ENCODE measurements around the gene ZNF850.
"Not testable (repeated sequence)": the region's sequence is repeated elsewhere in the genome, so short reads cannot be mapped to it uniquely, and the experiment has no call there.

Gene ZNF850

DNA sequence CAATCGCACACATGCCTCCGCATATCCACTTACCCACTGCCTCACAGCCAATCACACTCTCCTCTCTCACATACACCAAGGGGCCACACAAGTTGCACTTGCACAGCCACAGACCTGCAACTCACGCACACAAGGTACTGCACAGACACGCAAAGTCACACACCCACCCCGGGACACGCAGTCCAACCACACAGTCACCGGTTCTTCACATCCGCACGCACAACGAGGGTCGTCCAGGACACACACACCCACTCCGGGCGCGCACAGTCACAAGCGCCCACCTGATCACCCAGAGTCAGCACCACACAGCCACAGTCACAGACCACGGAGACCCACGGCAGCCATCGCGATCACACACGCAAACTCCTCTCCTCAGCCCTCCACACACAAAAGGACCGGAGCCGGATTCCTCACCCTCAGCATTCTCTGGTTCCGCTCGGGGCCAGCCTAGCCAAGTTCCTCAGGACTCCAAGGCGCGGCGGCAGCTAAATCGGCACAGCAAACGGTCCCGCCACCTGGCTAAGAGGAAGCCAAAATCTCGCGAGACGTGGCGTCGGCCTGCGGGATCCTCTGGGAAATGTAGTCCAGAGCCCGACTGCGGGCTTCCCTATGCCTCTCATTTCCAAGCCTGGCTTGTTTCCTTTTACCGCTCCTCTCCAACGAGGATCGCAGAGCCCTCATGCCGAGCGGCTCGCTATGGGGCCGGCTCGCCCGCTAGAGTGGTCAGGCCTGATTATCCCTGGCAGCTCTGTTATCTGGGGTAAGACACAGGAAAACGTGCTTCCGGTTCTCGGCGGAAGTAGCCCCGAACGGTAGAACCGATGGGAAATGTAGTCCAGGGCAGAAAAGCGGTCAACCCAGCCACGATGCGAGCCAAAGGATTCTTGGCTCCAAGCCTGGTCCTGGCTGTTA is at the start of gene ZNF850:
TSS of gene ZNF850 (minus strand) at position 497 of the 912 bp plus-strand sequence. CDS start 10,201 bp downstream, outside the sequence.
- DNase-seq (ENCODE audit: low spot score), result peak; percentile 90

DNA sequence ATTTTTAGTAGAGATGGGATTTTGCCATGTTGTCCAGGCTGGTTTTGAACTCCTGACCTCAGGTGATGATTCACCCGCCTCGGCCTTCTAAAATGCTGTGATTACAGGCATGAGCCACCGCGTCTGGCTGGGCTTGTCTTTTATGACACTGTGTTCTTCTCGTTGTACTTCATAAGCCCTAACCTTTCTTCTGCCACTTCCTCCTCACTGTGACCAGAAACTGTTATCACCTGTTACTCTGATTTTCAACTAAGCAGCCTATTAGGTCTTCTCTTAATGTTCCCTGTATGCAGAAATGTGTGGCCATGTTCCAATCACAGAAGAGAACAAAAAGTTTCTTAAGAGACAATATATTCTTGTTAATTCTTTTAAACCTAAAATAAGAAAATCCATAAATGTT is 49.2 kb upstream of the ZNF850 start:
- DNase-seq (ENCODE audit: low spot score), result no peak

DNA sequence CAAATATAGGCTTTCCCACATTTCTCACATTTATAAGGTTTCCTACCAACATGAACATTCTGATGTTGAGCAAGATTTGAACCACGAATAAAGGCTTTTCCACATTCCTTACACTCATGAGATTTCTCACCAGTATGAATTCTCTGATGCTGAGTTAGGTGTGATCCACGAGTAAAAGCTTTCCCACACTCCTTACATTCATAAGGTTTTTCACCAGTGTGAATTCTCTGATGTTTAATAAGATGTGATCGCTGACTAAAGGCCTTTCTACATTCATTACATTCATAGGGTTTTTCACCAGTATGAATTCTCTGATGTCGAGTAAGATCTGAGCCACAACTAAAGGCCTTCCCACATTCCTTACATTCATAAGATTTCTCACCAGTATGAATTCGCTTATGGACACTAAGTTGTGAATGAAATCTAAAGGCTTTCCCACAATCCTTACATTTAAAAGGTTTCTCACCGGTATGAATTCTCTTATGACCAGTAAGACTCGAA is 46.6 kb upstream of the ZNF850 start:
- DNase-seq (ENCODE audit: low spot score), result no peak

GRCh38 chr19:36807029-36807428 is 34.4 kb upstream of the ZNF850 start:
- no peak for DNase-seq (ENCODE audit: low spot score)

GRCh38 chr19:36805364-36805763 is 32.8 kb upstream of the ZNF850 start:
- DNase-seq (ENCODE audit: low spot score), result no peak

GRCh38 chr19:36797786-36798108 is 25.1 kb upstream of the ZNF850 start:
- DNase-seq (ENCODE audit: low spot score), result no peak

DNA sequence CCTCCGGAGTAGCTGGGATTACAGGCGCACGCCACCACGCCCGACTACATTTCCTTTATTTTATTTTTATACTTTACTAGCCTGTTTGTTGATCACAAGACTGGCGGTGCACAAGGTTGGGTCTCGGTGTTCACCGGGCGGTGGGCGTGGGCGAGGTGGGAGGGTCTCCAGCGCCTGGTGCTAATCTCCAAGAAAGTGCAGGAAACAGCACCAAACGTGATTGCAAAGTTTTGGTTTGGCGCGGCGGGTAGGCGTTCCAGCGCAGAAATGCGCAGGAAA is 24.0 kb upstream of the ZNF850 start:
- no peak for DNase-seq (ENCODE audit: low spot score)

DNA sequence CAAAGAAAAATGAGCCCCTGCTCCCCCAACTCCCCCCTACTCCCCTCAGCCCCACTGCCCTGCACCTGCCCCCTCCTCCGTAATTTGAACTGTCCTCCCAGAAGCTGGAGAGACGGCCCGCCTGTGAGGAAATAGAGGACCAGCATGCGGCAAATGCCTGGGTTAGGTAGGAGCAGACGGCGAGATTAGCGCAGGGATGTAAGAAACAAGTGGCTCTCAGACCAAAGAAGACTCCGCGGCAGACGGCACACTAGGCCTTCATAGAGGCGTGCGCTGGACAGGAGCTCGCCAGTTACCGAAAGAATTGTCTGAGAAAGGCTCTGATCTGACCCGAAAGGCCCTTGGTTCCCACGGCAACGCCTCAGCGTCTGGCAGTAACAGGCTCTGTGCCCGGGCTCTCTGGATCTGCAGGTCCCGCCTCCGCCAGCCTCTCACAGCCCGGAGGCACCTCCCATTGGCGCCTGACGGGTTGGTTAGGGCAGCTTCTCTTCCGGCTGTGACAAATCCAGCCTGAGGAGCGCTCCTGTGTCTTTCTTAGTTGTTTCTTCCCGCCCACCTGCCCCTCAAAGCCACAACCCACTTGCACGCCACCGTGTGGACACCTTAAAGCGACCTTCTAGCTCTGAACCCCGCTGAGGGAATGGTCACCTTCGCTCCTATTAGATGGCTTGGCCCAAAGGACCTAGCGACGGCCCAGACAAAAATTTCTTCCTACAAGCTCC is 19.0 kb upstream of the ZNF850 start:
- not testable (repeated sequence) for DNase-seq (ENCODE audit: low spot score)

- DNase-seq (ENCODE audit: low spot score), result no peak
Measured at GRCh38 chr19:36775768-36776167, 3.2 kb upstream of the ZNF850 start.

GRCh38 chr19:36773223-36773579 is 594 bp upstream of the ZNF850 start:
- DNase-seq (ENCODE audit: low spot score), result no peak

DNA sequence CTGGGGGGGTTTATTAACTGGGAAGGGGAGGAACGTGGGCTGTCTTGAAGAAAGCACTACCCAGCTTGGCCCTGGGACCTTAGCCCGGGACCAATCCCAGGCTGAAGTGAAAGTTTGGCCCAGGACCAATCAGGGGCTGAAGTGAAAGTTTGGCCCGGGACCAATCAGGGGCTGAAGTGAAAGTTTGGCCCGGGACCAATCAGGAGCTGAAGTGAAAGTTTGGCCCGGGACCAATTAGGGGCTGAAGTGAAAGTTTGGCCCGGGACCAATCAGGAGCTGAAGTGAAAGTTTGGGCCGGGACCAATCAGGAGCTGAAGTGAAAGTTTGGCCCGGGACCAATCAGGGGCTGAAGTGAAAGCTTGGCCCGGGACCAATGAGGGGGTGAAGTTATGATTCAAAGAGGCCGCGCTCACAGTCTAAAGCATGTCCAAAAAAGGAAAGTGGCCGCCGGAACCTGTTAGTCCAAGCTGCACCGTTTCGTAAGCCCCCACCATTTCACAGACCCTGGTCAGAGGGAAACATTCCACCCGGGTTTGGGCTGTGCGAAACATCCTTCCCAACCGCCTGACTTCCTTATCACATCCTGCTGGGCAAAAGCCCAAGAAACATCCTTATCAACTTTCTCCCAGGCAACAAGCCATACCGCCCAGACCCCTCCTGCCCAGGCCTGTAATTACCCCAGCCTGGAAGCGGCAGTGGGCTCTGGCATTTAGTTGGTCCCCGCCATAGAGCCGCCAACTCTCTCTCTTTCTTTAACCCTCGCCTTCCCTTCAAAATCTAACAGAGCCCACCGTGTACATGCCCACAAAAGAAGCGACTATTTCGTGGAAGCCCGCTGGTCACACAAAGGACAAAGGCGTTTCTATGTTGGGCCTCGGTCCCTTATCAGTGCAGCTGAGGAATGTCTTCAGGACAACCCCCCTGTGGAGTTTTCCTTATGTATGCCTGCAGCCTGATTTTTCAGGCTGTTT is 1.1 kb downstream of the ZNF850 start:
- peak; percentile 20 for DNase-seq (ENCODE audit: low spot score)

- DNase-seq (ENCODE audit: low spot score), result no peak
Measured at GRCh38 chr19:36750066-36750691, 22.4 kb downstream of the ZNF850 start.

GRCh38 chr19:36749613-36750012 is 23.0 kb downstream of the ZNF850 start:
- DNase-seq (ENCODE audit: low spot score), result not testable (repeated sequence)

DNA sequence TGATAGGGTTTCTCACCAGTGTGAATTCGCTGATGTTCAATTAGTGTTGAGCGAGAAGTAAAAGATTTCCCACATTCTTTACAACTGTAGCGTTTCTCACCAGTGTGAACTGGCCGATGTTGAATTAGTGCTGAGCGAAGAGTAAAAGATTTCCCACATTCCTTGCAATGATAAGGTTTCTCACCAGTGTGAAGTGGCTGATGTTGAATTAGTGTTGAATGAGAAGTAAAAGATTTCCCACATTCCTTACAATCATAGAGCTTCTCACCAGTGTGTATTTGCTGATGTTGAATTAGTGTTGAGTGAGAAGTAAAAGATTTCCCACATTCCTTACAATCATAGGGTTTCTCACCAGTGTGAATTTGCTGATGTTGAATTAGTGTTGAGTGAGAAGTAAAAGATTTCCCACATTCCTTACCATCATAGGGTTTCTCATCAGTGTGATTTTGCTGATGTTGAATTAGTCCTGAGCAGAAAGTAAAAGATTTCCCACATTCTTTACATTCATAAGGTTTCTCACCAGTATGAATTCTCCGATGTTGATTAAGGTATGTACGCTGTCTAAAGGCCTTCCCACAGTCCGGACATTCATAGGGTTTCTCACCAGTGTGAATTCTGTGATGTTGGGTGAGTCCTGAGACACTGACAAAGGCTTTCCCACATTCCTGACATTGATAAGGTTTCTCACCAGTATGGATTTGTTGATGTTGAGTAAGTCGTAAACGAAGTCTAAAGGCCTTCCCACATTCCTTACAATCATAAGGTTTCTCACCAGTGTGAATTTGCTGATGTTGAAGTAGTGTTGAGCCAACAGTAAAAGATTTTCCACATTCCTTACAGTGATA is 24.0 kb downstream of the ZNF850 start:
- no peak for DNase-seq (ENCODE audit: low spot score)

GRCh38 chr19:36747750-36748149 is 24.9 kb downstream of the ZNF850 start:
- DNase-seq (ENCODE audit: low spot score), result no peak

DNA sequence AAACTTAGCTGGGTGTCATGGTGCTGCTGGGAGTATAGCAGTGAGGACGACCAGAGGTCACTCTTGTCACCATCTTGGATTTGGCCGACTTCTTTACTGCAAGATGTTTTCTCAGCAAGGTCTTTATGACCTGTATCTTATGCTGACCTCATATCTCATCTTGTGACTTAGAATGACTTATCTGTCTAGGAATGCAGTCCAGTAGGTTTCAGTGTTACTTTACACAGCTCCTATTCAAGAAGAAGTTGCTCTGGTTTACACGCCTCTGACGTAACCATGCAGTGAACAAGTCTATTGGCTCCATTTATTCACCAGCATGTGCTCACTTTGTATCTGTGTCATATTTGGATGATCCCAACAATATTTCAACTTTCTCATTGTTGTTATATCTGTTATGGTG is 26.7 kb downstream of the ZNF850 start:
- DNase-seq (ENCODE audit: low spot score), result no peak

DNA sequence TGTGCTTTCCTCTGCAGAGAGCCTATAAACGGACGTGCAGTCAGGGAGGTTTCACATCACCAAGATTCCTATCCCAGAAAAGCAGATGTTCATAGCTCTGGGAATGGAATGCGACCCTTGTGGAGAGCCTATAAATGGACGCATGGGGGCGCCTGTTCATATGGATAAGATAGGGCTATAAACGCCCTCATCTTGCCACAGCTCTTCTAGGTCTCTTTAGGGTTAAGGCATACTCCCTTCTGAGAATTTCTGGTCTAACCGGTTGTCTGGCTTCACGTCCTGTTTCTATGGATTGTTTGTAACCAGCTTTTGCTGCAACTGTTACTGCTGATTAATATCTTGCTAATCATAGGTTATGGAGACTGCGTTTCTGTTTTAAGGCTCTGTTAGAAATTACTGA is 36.4 kb downstream of the ZNF850 start:
- DNase-seq (ENCODE audit: low spot score), result not testable (repeated sequence)

- DNase-seq (ENCODE audit: low spot score), result no peak
Measured at GRCh38 chr19:36719687-36720556, 52.7 kb downstream of the ZNF850 start.

DNA sequence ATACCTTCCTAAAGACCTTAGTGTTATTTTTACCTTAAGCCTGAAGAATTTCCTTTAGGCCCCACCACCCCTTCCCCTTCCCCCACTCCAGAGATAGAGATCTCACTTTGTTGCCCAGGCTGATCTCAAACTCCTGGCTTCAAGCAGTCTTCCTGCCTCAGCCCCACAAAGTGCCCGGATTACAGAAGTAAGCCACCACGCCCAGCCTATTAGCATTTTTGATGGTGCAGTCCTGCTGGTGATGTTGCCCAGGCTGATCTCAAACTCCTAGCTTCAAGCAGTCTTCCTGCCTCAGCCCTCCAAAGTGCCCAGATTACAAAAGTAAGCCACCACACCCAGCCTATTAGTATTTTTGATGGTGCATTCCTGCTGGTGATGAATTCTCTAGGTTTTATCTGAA is 63.2 kb downstream of the ZNF850 start:
- DNase-seq (ENCODE audit: low spot score), result no peak

DNA sequence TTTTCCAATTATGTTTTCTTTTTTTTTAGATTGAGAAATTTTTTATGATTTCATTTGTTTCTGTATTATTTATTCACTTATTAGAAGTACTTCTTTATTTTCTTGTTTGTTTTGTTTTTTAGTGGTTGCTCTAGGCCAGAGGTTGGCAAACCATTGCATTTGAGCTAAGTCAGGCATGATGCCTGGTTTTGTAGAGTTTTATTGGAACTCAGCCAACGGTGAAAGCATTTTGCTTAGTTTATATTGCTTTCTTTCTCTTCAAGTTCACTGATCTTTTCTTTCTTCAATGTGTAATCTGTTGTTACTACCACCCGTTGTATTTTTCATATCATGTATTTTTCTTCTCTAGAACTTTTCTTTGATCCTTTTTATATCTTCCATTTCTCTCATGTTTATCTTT is 65.5 kb downstream of the ZNF850 start:
- DNase-seq (ENCODE audit: low spot score), result no peak

All from HuH-7.5 (cell line).